Naive thymus-derived CD4-positive, alpha-beta T cell (primary cell): ENCODE data around the gene GNAI3. TPM values are rescaled to one million over a fixed set of nuclear protein-coding genes. Genes with fewer than 3 reads are reported as not detected.

ENCODE experiments used
- ATAC-seq: fragments of 150-1000 bp; cut with Tn5 transposase; 2 replicates; pipeline ENCODE4 v1.10.0; 2021; ENCODE audit warnings: mild to moderate bottlenecking, moderate library complexity
- CTCF ChIA-PET: fragments of 350-600 bp; sonication (Branson Sonifier 250); formaldehyde crosslinking; loops from one replicate; lab custom pipeline; 2021; ENCODE audit warnings: antibody characterized with exemption; lab: Charles Lee
- POLR2A ChIA-PET: fragments of 350-600 bp; sonication (Branson Sonifier 250); formaldehyde crosslinking; loops from one replicate; lab custom pipeline; 2021; ENCODE audit warnings: antibody characterized with exemption, inconsistent platforms; lab: Charles Lee
- DNase-seq, 9 donors: peaks; one replicate each; pipeline versions ENCODE4 v3.0.0 to v3.0.0-alpha.2; 2020 to 2022; ENCODE audit warnings: mixed read lengths in 1 of 9
- H3K27ac ChIP-seq: one replicate; pipeline ENCODE4 v1.7.0; 2013; ENCODE audit warnings: mild to moderate bottlenecking, low read depth, low read length, moderate library complexity
- H3K27me3 ChIP-seq, 2 donors: one replicate each; pipeline ENCODE4 v1.7.0; 2013; ENCODE audit warnings: low read length in 2 of 2, mild to moderate bottlenecking in 2 of 2, moderate library complexity in 2 of 2; ENCODE audit not compliant: control insufficient read depth in 2 of 2, insufficient read depth in 2 of 2
- H3K36me3 ChIP-seq, 3 experiments: 1 replicate in 2 of 3; 2 replicates in 1 of 3; pipeline ENCODE4 v1.7.0; 2013; ENCODE audit warnings: low read length in 3 of 3, mild to moderate bottlenecking in 3 of 3, moderate library complexity in 1 of 3; ENCODE audit not compliant: insufficient read depth in 3 of 3, control insufficient read depth in 2 of 3
- H3K4me1 ChIP-seq, 2 donors: one replicate each; pipeline ENCODE4 v1.7.0; 2013; ENCODE audit warnings: low read length in 2 of 2, mild to moderate bottlenecking in 2 of 2, moderate library complexity in 1 of 2; ENCODE audit not compliant: control insufficient read depth in 2 of 2, insufficient read depth in 2 of 2
- H3K4me3 ChIP-seq: 2 replicates; pipeline ENCODE4 v1.7.0; 2013; ENCODE audit warnings: mild to moderate bottlenecking, low read length
- H3K9me3 ChIP-seq, 3 experiments: 1 replicate in 2 of 3; 2 replicates in 1 of 3; pipeline ENCODE4 v1.7.0; 2013; ENCODE audit warnings: low read length in 3 of 3; ENCODE audit not compliant: control insufficient read depth in 2 of 3
- H3K27ac Mint-ChIP-seq, 9 donors: one replicate each; pipeline ENCODE4 v1.8.0; 2020 to 2022; ENCODE audit warnings: mixed read lengths in 9 of 9, mild to moderate bottlenecking in 8 of 9, moderate library complexity in 5 of 9, inconsistent platforms in 2 of 9
- H3K27me3 Mint-ChIP-seq, 5 donors: one replicate each; pipeline ENCODE4 v1.8.0; 2021 to 2022; ENCODE audit warnings: mixed read lengths in 5 of 5, mild to moderate bottlenecking in 1 of 5
- H3K36me3 Mint-ChIP-seq, 5 donors: one replicate each; pipeline ENCODE4 v1.8.0; 2020 to 2022; ENCODE audit warnings: mixed read lengths in 5 of 5, mild to moderate bottlenecking in 3 of 5, inconsistent platforms in 1 of 5
- H3K4me1 Mint-ChIP-seq, 7 donors: one replicate each; pipeline ENCODE4 v1.8.0; 2020 to 2022; ENCODE audit warnings: mixed read lengths in 7 of 7, mild to moderate bottlenecking in 3 of 7, inconsistent platforms in 1 of 7
- H3K4me3 Mint-ChIP-seq, 10 donors: one replicate each; pipeline ENCODE4 v1.8.0; 2020 to 2022; ENCODE audit warnings: mild to moderate bottlenecking in 10 of 10, mixed read lengths in 10 of 10, moderate library complexity in 6 of 10, inconsistent platforms in 2 of 10
- H3K9me3 Mint-ChIP-seq, 11 donors: one replicate each; pipeline ENCODE4 v1.8.0; 2020 to 2022; ENCODE audit warnings: mixed read lengths in 11 of 11, mild to moderate bottlenecking in 4 of 11, inconsistent platforms in 1 of 11, moderate library complexity in 1 of 11
- intact Hi-C, 2 donors: fragments of 100-400 bp; cut with micrococcal nuclease; formaldehyde crosslinking; loops; one replicate each; pipeline ENCODE4 v1.15.1; 2023
- polyA plus RNA-seq, 2 donors: library from polyadenylated mRNA; unstranded; fragments of 300-500 nt; fragmentation: Illumina TruSeq; gene quantifications; one replicate each; pipeline ENCODE4 v1.2.3, GENCODE V29; 2021
- total RNA-seq, 6 experiments: library from RNA in 5 of 6; stranded (reverse) in 5 of 6; gene quantifications; 1 replicate in 5 of 6; 2 replicates in 1 of 6; pipeline ENCODE4 v1.2.3 and lab custom pipeline; 2021 to 2026

GNAI3 gene
- total and polyA plus RNA-seq, 7 experiments from 2014 or later, result 4.9 to 9.3 (median 7.2) TPM

GRCh38 chr1:109531826-109532364 is 16.5 kb upstream of the GNAI3 start:
- Mint-ChIP-seq H3K4me3 (peak overlapping the region; percentile 78 to 91 (median 86)), H3K27ac (peak overlapping the region; percentile 72 to 96 (median 91)), H3K9me3 (peaks cover 0 to 2% (median 0%) of the 10 kb centered on the region in 11 donors), H3K27me3 (peaks cover 0 to 2% (median 0%) of the 10 kb centered on the region in 5 donors), H3K36me3 (no peaks in the 10 kb centered on the region), H3K4me1 (peaks cover 22 to 40% (median 30%) of the 10 kb centered on the region in 7 donors)
- ChIA-PET POLR2A (interaction anchor here (0.6 to 15.6 kb wide), 10 partner anchors 16 to 453 kb away, joined by 3 to 520 read pairs (median 6); partner anchors contain the start of genes AHCYL1, AMIGO1, ATXN7L2 and CYB561D1), CTCF (interaction anchor here (0.6 to 21.5 kb wide), 28 partner anchors 7 to 454 kb away, joined by 3 to 1240 read pairs (median 5); partner anchors contain the start of genes AMIGO1, ATXN7L2, CYB561D1 and PSMA5)
- no peak overlapping the region for H3K27ac ChIP-seq
- peaks cover 11 to 28% of the 10 kb centered on the region in 2 donors for H3K4me1 ChIP-seq
- no peak overlapping the region for H3K4me3 ChIP-seq
- no peaks in the 10 kb centered on the region for H3K27me3 ChIP-seq
- H3K9me3 ChIP-seq, result no peaks in the 10 kb centered on the region
- ATAC-seq (no peak), DNase-seq (no peak)
- H3K36me3 ChIP-seq, result no peaks in the 10 kb centered on the region
- intact Hi-C loops, result loop anchor here (1.0 to 5.0 kb wide), 11 partner anchors 30 to 840 kb away; partner anchors contain the start of genes CYB561D1 (in 2 of the 2), PSMA5 (in 2 of the 2), PRPF38B (in 1 of the 2) and PSRC1 (in 1 of the 2)

DNA sequence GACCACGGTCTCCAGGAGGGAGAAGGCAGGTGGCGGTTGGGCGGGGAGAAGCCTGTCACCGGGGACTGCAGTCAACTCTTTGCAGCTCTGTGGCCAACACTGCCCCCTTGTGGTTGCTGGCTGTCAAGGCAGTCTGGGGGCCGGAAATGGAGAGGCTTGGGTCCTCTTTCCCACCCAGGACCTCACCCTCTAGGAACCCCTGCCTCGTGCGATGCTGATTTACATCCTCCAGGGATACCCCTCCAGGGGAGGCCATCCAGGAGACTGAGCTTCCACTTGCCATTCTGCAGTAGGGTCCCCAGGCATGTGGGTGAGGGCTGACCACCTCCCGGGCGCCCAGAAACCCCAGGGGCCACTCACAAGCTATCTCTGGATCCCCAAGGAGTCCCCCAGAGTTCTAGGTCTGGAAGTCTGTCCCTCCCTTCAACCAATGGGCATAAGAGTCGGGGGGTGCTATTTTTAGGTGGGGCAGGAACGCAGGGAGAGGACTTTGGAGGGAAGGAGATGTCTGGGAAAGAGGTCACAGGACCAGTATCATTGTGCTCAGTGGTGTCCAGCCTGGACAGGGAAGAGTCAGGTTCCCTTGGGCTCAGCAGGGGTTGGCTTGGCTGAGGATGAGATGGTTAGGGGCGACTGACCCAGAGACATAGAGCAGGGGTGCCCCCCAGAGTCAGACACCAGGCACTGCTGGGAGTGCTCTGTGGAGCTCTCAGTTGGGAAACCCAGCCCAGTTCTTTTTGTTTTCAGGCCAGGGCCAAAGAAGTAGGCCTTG is 15.9 kb upstream of the GNAI3 start:
- H3K4me3 ChIP-seq, result peak overlapping the region; percentile 57
- no peaks in the 10 kb centered on the region for H3K9me3 ChIP-seq
- Mint-ChIP-seq H3K4me3 (peak overlapping the region; percentile 78 to 91 (median 86)), H3K9me3 (peaks cover 0 to 2% (median 0%) of the 10 kb centered on the region in 11 donors), H3K4me1 (peaks cover 22 to 40% (median 30%) of the 10 kb centered on the region in 7 donors), H3K27me3 (no peaks in the 10 kb centered on the region), H3K36me3 (no peaks in the 10 kb centered on the region), H3K27ac (peak overlapping the region; percentile 66 to 95 (median 86))
- CTCF ChIA-PET, result interaction anchor here (0.6 to 21.5 kb wide), 32 partner anchors 8 to 453 kb away, joined by 3 to 1240 read pairs (median 5); partner anchors contain the start of genes AMIGO1, ATXN7L2, CYB561D1 and PSMA5
- DNase-seq, result peak; percentile 79 to 96 (median 87)
- H3K27ac ChIP-seq, result no peak overlapping the region
- intact Hi-C loops, result loop anchor here (1.0 to 5.0 kb wide), 12 partner anchors 30 to 840 kb away; partner anchors contain the start of genes CYB561D1 (in 2 of the 2), PSMA5 (in 2 of the 2), PRPF38B (in 1 of the 2) and PSRC1 (in 1 of the 2)
- H3K27me3 ChIP-seq, result no peaks in the 10 kb centered on the region
- peak; percentile 94 for ATAC-seq
- POLR2A ChIA-PET, result interaction anchor here (0.6 to 15.6 kb wide), 12 partner anchors 13 to 452 kb away, joined by 3 to 520 read pairs (median 4); partner anchors contain the start of genes AHCYL1, AMIGO1, ATXN7L2 and CYB561D1
- H3K36me3 ChIP-seq, result no peaks in the 10 kb centered on the region
- H3K4me1 ChIP-seq, result peaks cover 11 to 28% of the 10 kb centered on the region in 2 donors

DNA sequence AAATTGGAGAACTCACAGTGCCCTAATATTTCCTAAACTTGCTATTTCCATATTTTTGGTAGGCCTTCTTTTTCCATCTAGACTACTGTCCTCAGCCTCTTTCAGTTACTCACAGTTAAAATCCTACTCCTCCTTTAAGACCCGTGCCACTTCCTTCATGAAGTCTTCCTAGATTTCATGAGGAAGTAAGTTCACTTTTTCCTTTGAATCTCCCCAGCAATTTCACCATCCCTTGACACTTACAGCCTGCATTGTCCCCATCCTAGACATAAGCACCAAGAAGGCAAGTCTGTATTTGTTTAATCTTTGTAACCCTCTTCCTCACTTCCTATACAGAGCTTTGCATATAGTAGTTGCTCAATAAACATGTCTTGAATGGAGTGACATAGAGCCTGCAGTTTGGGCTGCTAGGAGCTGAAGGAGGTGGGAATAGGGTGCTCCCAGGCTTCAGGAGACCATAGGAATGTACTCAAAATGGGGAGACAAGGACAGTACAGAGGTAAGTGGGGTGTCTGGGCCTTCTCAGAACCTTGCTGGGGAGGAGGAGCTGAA is 14.0 kb upstream of the GNAI3 start:
- ATAC-seq, result no peak
- intact Hi-C loops, result loop anchor here in 1 of 2 donors (5.0 kb wide), 1 partner anchor 137 kb away; the partner anchor contains the start of gene SORT1
- Mint-ChIP-seq H3K27ac (peak overlapping the region in 3 of 9 donors; percentile 17 to 59 (median 41)), H3K9me3 (peaks cover 0 to 2% (median 0%) of the 10 kb centered on the region in 11 donors), H3K27me3 (no peaks in the 10 kb centered on the region), H3K4me1 (peaks cover 22 to 40% (median 30%) of the 10 kb centered on the region in 7 donors), H3K4me3 (peak overlapping the region in 1 of 10 donors; percentile 18), H3K36me3 (no peaks in the 10 kb centered on the region)
- Histone ChIP-seq H3K27me3 (no peaks in the 10 kb centered on the region), H3K27ac (no peak overlapping the region), H3K4me3 (no peak overlapping the region), H3K9me3 (no peaks in the 10 kb centered on the region), H3K4me1 (peaks cover 11 to 28% of the 10 kb centered on the region in 2 donors), H3K36me3 (no peaks in the 10 kb centered on the region)
- ChIA-PET POLR2A (interaction anchor here (0.6 to 15.6 kb wide), 2 partner anchors 34 to 548 kb away, joined by 4 to 520 read pairs; partner anchors contain the start of genes AMIGO1 and CYB561D1), CTCF (interaction anchor here (1.2 to 21.5 kb wide), 5 partner anchors 37 to 450 kb away, joined by 3 to 1240 read pairs (median 6); partner anchors contain the start of genes AHCYL1, AMIGO1, ATXN7L2 and CYB561D1)
- no peak for DNase-seq

- DNase-seq (no peak), ATAC-seq (no peak)
- Histone ChIP-seq H3K9me3 (no peaks in the 10 kb centered on the region), H3K36me3 (no peaks in the 10 kb centered on the region), H3K27me3 (no peaks in the 10 kb centered on the region), H3K27ac (no peak overlapping the region), H3K4me1 (peaks cover 11 to 24% of the 10 kb centered on the region in 2 donors), H3K4me3 (no peak overlapping the region)
- Mint-ChIP-seq H3K9me3 (peaks cover 0 to 2% (median 0%) of the 10 kb centered on the region in 11 donors), H3K4me1 (peaks cover 22 to 29% (median 24%) of the 10 kb centered on the region in 7 donors), H3K4me3 (no peak overlapping the region), H3K27me3 (no peaks in the 10 kb centered on the region), H3K36me3 (no peaks in the 10 kb centered on the region), H3K27ac (peak overlapping the region in 2 of 9 donors; percentile 9 to 49)
- ChIA-PET POLR2A (interaction anchor here (15.6 kb wide), 1 partner anchor 35 kb away, joined by 520 read pairs; the partner anchor contains the start of genes AMIGO1 and CYB561D1), CTCF (interaction anchor here (0.6 to 21.5 kb wide), 6 partner anchors 38 to 449 kb away, joined by 3 to 1240 read pairs (median 3); partner anchors contain the start of genes AHCYL1, AMIGO1, ATXN7L2 and CYB561D1)
- intact Hi-C loops, result no loop called here
These were observed 12.9 kb upstream of the GNAI3 start for GRCh38 chr1:109535481-109535880.

GRCh38 chr1:109535971-109536491 is 12.4 kb upstream of the GNAI3 start:
- Mint-ChIP-seq H3K27me3 (no peaks in the 10 kb centered on the region), H3K36me3 (no peaks in the 10 kb centered on the region), H3K4me3 (no peak overlapping the region), H3K27ac (no peak overlapping the region), H3K9me3 (peaks cover 0 to 2% (median 0%) of the 10 kb centered on the region in 11 donors), H3K4me1 (peaks cover 18 to 23% (median 20%) of the 10 kb centered on the region in 7 donors)
- CTCF ChIA-PET, result interaction anchor here (0.6 to 21.5 kb wide), 4 partner anchors 38 to 447 kb away, joined by 3 to 1240 read pairs (median 3); partner anchors contain the start of genes AMIGO1, ATXN7L2 and CYB561D1
- Histone ChIP-seq H3K4me1 (peaks cover 11 to 18% of the 10 kb centered on the region in 2 donors), H3K4me3 (no peak overlapping the region), H3K27me3 (no peaks in the 10 kb centered on the region), H3K27ac (no peak overlapping the region), H3K9me3 (no peaks in the 10 kb centered on the region), H3K36me3 (no peaks in the 10 kb centered on the region)
- ATAC-seq, result no peak
- POLR2A ChIA-PET, result interaction anchor here (15.6 kb wide), 1 partner anchor 35 kb away, joined by 520 read pairs; the partner anchor contains the start of genes AMIGO1 and CYB561D1
- no peak for DNase-seq
- intact Hi-C loops, result no loop called here
